Measurements from ENCODE around the gene GMNC. TPM values are rescaled to one million over a fixed set of nuclear protein-coding genes. Genes with fewer than 3 reads are reported as not detected.
"Not testable (repeated sequence)": the region's sequence is repeated elsewhere in the genome, so short reads cannot be mapped to it uniquely, and the experiment has no call there.

The GMNC gene
- total RNA-seq = not detected

GRCh38 chr3:190862209-190863118, at the start of gene GMNC:
Gene GMNC, minus strand, starts transcription at chr3:190862694. Its CDS starts 79 bp downstream, at chr3:190862615.
- Mint-ChIP-seq H3K27me3 (peaks cover 31% of the 10 kb centered on the region), H3K4me1 (ENCODE audit: low read depth) (peaks cover 4% of the 10 kb centered on the region), H3K4me3 (peak within 1 kb of the TSS; percentile 38), H3K27ac (no peak within 1 kb of the TSS), H3K9me3 (no peaks in the 10 kb centered on the region), H3K36me3 (no peaks in the 10 kb centered on the region)
- ChIA-PET POLR2A (no interaction called here), CTCF (interaction anchor here (0.8 to 0.9 kb wide), 2 partner anchors 11 to 22 kb away, joined by 3 to 4 read pairs; no protein-coding TSS in a partner anchor)
- intact Hi-C loops (cut with micrococcal nuclease) = no loop called here
- DNase-seq = peak; percentile 57

DNA sequence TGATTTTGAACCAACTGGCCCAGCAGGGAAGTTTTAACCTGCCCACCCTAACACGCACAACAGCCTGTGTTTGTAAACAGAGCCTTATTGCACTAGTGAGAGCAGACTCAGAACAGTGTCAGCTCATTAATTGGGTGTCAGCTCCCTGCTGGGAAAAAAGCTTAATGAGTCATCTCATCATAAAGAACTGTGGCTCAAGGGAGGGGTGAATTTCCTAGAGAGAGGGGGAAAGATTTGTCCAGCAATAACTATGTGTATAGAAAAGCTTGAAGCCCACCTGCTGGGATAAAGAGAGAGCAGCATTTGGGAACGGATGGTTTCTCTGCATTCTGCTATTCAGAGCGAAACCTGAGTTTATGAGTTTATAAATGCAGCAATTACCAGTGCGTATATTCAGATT, 48.9 kb upstream of the GMNC start:
- Mint-ChIP-seq H3K36me3 (no peaks in the 10 kb centered on the region), H3K9me3 (peaks cover 2% of the 10 kb centered on the region), H3K27ac (no peak overlapping the region), H3K4me1 (ENCODE audit: low read depth) (no peaks in the 10 kb centered on the region), H3K4me3 (no peak overlapping the region), H3K27me3 (no peaks in the 10 kb centered on the region)
- intact Hi-C loops (cut with micrococcal nuclease) = no loop called here
- POLR2A ChIA-PET = no interaction called here
- CTCF ChIA-PET = no interaction called here
- DNase-seq = no peak

DNA sequence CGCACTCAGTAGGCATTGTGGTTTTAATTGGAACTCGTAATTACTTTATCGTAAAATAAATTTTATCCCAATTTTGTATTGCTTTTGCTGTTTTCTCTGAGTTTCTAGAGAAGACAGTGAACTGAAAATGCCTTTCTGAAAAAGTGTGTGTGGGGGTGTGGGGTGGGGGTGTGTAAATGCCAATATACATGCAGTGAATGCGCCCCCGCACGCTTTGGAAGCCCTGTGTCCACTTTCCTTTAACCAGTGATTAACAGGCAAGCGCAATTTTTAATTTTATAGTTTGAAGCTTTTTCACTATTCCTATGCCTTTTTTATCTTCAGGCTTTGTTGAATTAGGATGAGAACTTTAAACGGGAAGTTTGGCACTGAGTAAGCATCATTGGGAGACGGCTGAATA, 47.4 kb upstream of the GMNC start:
- H3K9me3 Mint-ChIP-seq = peaks cover 4% of the 10 kb centered on the region
- H3K4me1 Mint-ChIP-seq (ENCODE audit: low read depth) = no peaks in the 10 kb centered on the region
- POLR2A ChIA-PET = no interaction called here
- CTCF ChIA-PET = interaction anchor here (1.3 kb wide), 1 partner anchor 26 kb away, joined by 4 read pairs; no protein-coding TSS in a partner anchor
- H3K4me3 Mint-ChIP-seq = no peak overlapping the region
- no peak overlapping the region for H3K27ac Mint-ChIP-seq
- intact Hi-C loops (cut with micrococcal nuclease) = no loop called here
- H3K27me3 Mint-ChIP-seq = no peaks in the 10 kb centered on the region
- no peak for DNase-seq
- H3K36me3 Mint-ChIP-seq = no peaks in the 10 kb centered on the region

GRCh38 chr3:190903156-190903555, 40.7 kb upstream of the GMNC start:
- intact Hi-C loops (cut with micrococcal nuclease) = no loop called here
- Mint-ChIP-seq H3K27ac (no peak overlapping the region), H3K36me3 (no peaks in the 10 kb centered on the region), H3K9me3 (peaks cover 26% of the 10 kb centered on the region), H3K27me3 (no peaks in the 10 kb centered on the region), H3K4me1 (ENCODE audit: low read depth) (no peaks in the 10 kb centered on the region), H3K4me3 (no peak overlapping the region)
- ChIA-PET POLR2A (no interaction called here), CTCF (no interaction called here)
- DNase-seq = no peak

DNA sequence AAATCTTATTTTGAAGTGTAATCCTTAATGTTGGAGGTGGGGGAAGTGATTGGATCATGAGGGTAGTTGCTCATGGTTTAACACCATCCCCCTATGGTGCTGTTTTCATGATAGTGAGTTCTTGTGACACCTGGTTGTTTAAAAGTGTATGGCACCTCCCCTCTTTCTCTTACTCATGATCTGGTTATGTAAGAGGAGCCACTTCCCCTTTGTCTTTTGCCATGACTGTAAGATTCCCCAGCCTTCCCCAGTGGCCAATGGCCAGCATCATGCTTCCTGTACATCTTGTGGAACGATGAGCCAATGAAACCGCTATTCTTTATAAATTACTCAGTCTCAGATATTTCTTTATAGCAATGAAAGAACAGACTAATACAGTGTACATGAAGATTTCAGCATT, 39.8 kb upstream of the GMNC start:
- Mint-ChIP-seq H3K4me3 (no peak overlapping the region), H3K4me1 (ENCODE audit: low read depth) (no peaks in the 10 kb centered on the region), H3K36me3 (no peaks in the 10 kb centered on the region), H3K27me3 (no peaks in the 10 kb centered on the region), H3K27ac (no peak overlapping the region), H3K9me3 (peaks cover 26% of the 10 kb centered on the region)
- no peak for DNase-seq
- ChIA-PET CTCF (no interaction called here), POLR2A (no interaction called here)
- intact Hi-C loops (cut with micrococcal nuclease) = no loop called here

DNA sequence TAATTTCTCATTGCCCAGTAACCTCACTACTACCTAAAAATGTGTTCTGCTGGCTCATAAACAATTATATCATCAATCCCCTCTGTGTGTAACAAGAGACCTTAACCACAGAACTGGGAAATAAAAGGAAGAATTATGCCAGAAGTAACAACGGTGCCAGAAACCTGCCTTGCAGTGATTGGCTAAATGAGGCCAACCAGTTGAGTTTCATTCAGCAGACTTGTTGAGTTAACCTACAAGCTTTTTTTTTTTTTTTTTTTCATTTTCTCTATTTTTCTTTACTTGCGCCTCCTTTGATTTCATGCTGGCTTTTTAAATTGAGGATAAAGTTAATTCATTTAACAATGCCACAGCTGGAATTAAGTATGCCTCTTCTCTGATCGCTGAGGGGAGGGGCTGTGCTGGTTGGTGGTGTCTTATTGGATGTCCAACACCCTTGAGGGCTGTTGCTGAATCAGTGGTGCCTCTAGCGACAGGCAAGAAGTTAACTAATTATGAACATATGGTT, 30.0 kb upstream of the GMNC start:
- Mint-ChIP-seq H3K9me3 (peaks cover 15% of the 10 kb centered on the region), H3K4me3 (no peak overlapping the region), H3K36me3 (no peaks in the 10 kb centered on the region), H3K4me1 (ENCODE audit: low read depth) (no peaks in the 10 kb centered on the region), H3K27ac (no peak overlapping the region), H3K27me3 (peaks cover 2% of the 10 kb centered on the region)
- intact Hi-C loops (cut with micrococcal nuclease) = no loop called here
- POLR2A ChIA-PET = no interaction called here
- DNase-seq = no peak
- CTCF ChIA-PET = no interaction called here

DNA sequence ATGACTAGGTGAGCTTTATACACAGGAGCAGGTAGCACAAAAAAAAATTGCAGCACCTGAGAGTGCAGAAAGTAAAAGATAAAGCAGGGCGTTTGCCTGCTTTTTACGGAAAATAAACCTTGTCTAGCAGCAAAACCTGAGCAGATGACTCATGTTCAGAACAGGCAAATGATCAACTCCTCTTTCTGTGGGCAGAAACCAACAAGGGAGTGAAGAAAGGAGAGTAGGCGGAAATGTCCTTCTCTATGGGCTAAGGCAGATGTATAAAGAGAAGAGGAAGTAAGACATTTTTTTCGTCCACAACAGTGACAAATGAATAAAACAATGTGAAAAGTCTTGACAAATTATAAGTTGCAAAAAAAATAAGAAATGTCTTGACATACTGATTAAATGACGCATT, 24.5 kb upstream of the GMNC start:
- peaks cover 5% of the 10 kb centered on the region for H3K27me3 Mint-ChIP-seq
- no peaks in the 10 kb centered on the region for H3K9me3 Mint-ChIP-seq
- H3K4me3 Mint-ChIP-seq = no peak overlapping the region
- DNase-seq = no peak
- intact Hi-C loops (cut with micrococcal nuclease) = loop anchor here (10.0 kb wide), 1 partner anchor 1558 kb away; no protein-coding TSS in a partner anchor
- no peaks in the 10 kb centered on the region for H3K36me3 Mint-ChIP-seq
- ChIA-PET POLR2A (no interaction called here), CTCF (no interaction called here)
- no peaks in the 10 kb centered on the region for H3K4me1 Mint-ChIP-seq (ENCODE audit: low read depth)
- no peak overlapping the region for H3K27ac Mint-ChIP-seq

- CTCF ChIA-PET = interaction anchor here (0.6 to 1.9 kb wide), 16 partner anchors 9 to 1561 kb away, joined by 3 to 6 read pairs (median 4); partner anchors contain the start of gene GMNC
- H3K27me3 Mint-ChIP-seq = peaks cover 5% of the 10 kb centered on the region
- POLR2A ChIA-PET = no interaction called here
- H3K36me3 Mint-ChIP-seq = no peaks in the 10 kb centered on the region
- H3K9me3 Mint-ChIP-seq = no peaks in the 10 kb centered on the region
- intact Hi-C loops (cut with micrococcal nuclease) = loop anchor here (2.0 to 10.0 kb wide), 2 partner anchors 169 to 1561 kb away; no protein-coding TSS in a partner anchor
- H3K27ac Mint-ChIP-seq = no peak overlapping the region
- H3K4me3 Mint-ChIP-seq = no peak overlapping the region
- DNase-seq = peak; percentile 31
- no peaks in the 10 kb centered on the region for H3K4me1 Mint-ChIP-seq (ENCODE audit: low read depth)
These were observed 21.7 kb upstream of the GMNC start for GRCh38 chr3:190883973-190884832.

GRCh38 chr3:190883141-190883540, 20.6 kb upstream of the GMNC start:
- ChIA-PET POLR2A (no interaction called here), CTCF (interaction anchor here (0.9 to 1.5 kb wide), 5 partner anchors 27 to 1562 kb away, joined by 3 to 4 read pairs (median 4); no protein-coding TSS in a partner anchor)
- H3K36me3 Mint-ChIP-seq = no peaks in the 10 kb centered on the region
- H3K4me1 Mint-ChIP-seq (ENCODE audit: low read depth) = no peaks in the 10 kb centered on the region
- H3K27me3 Mint-ChIP-seq = peaks cover 5% of the 10 kb centered on the region
- no peak for DNase-seq
- no peak overlapping the region for H3K27ac Mint-ChIP-seq
- H3K9me3 Mint-ChIP-seq = no peaks in the 10 kb centered on the region
- intact Hi-C loops (cut with micrococcal nuclease) = loop anchor here (10.0 kb wide), 1 partner anchor 1562 kb away; no protein-coding TSS in a partner anchor
- H3K4me3 Mint-ChIP-seq = no peak overlapping the region

GRCh38 chr3:190877925-190878324, 15.4 kb upstream of the GMNC start:
- ChIA-PET CTCF (no interaction called here), POLR2A (no interaction called here)
- Mint-ChIP-seq H3K4me3 (no peak overlapping the region), H3K4me1 (ENCODE audit: low read depth) (no peaks in the 10 kb centered on the region), H3K27me3 (no peaks in the 10 kb centered on the region), H3K27ac (no peak overlapping the region), H3K9me3 (no peaks in the 10 kb centered on the region), H3K36me3 (no peaks in the 10 kb centered on the region)
- DNase-seq = peak; percentile 18
- intact Hi-C loops (cut with micrococcal nuclease) = no loop called here

DNA sequence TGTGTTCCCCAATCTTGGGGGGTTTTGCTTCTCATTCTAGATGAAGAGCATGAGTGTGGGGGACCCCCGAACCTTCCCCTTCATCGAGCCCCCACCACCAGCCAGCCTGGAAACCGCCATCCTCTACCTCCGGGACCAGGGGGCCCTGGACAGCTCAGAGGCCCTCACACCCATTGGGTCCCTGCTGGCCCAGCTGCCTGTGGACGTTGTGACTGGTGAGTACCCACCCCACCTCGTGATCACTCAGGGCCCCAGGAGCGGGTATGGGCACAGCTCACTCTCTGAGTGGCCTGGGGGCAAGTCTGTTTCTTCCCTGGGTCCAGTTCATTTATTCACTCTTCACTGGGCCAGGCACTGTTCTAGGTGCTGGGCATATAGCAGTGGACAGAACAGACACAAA, 13.9 kb upstream of the GMNC start:
- H3K27ac Mint-ChIP-seq; H3K4me1 Mint-ChIP-seq (ENCODE audit: low read depth); H3K36me3 Mint-ChIP-seq; H3K4me3 Mint-ChIP-seq; H3K9me3 Mint-ChIP-seq; POLR2A ChIA-PET; intact Hi-C loops (cut with micrococcal nuclease); CTCF ChIA-PET; DNase-seq; H3K27me3 Mint-ChIP-seq: not testable (repeated sequence)

DNA sequence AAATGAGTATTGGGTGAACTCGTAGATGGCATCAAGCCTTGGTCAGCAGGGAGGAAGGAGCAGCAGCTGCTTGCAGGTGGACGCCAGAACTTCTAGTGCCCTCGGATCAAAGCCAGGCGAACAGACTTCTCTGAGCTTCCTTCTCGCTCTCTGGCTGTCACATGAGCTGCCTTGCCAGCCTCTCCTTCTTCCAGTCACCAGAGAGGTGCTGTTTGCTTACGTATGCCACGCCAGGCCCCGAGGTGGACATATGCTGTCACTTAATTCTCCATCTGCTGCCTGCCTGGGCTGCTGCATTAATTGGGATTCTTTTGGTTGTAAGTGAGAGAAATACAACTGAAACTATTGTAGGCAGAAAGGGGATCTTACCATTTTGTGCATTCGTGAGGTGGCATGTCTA, 12.6 kb upstream of the GMNC start:
- H3K27ac Mint-ChIP-seq; H3K9me3 Mint-ChIP-seq; DNase-seq; H3K27me3 Mint-ChIP-seq; H3K4me1 Mint-ChIP-seq (ENCODE audit: low read depth); POLR2A ChIA-PET; H3K36me3 Mint-ChIP-seq; intact Hi-C loops (cut with micrococcal nuclease); H3K4me3 Mint-ChIP-seq: not testable (repeated sequence)
- CTCF ChIA-PET = interaction anchor here (1.2 kb wide), 1 partner anchor 9 kb away, joined by 3 read pairs; no protein-coding TSS in a partner anchor
